ENCODE measurements around the gene RAD1.
A peak's percentile ranks its signal among the peaks of the same experiment; 100 is the strongest.
"Not testable (repeated sequence)": the region's sequence is repeated elsewhere in the genome, so short reads cannot be mapped to it uniquely, and the experiment has no call there.

The RAD1 gene

DNA sequence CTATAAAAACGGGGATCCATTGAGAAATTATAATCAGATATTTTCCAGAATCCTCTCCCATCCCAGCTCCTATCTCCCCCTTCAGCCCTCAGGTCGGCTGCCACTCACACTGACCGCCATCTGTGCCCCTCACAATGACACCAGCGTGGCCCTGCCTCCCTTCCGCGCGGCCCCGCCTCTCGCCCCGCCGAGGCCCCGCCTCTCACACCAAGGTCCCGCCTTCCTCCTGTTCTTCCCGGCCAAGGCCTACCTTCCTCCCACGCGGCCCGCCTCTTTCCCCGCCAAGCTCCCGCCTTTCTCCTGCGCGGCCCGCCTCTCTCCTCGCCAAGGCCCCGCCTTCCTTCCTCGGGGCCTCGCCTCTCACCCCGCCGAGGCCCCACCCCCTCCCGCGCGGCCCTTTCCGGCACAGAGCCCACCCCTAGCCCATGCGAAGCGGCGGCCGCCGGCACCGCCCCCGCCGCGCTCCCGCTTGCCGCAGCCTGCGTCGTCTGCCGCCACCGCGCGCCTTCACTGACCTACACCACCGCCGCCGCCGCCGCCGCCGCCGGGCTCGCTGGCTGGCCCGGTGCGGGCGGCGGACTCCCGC is 13.9 kb upstream of the RAD1 start, which contains the start of gene DNAJC21:
DNAJC21 (plus strand) TSS at position 426 of the 586 bp plus-strand sequence. CDS start 261 bp downstream, outside the sequence.
- Histone ChIP-seq H3K4me3 (ENCODE audit: low read length) (peak within 1 kb of the TSS; percentile 74), H3K36me3 (ENCODE audit: control insufficient read depth, low read depth, low read length) (peaks cover 25% of the 10 kb centered on the region), H3K9ac (ENCODE audit: low read length) (peak within 1 kb of the TSS; percentile 65), H3K4me1 (ENCODE audit: control insufficient read depth, low read depth, low read length) (peaks cover 13% of the 10 kb centered on the region), H3K27me3 (ENCODE audit: control insufficient read depth, insufficient read depth, low read length) (no peaks in the 10 kb centered on the region), H3K9me3 (ENCODE audit: control insufficient read depth, low read depth, low read length) (no peaks in the 10 kb centered on the region), H3K27ac (ENCODE audit: low read length) (peak within 1 kb of the TSS; percentile 66)

- Histone ChIP-seq H3K27ac (ENCODE audit: low read length) (no peak overlapping the region), H3K4me1 (ENCODE audit: control insufficient read depth, low read depth, low read length) (peaks cover 13% of the 10 kb centered on the region), H3K9me3 (ENCODE audit: control insufficient read depth, low read depth, low read length) (no peaks in the 10 kb centered on the region), H3K36me3 (ENCODE audit: control insufficient read depth, low read depth, low read length) (peaks cover 34% of the 10 kb centered on the region), H3K4me3 (ENCODE audit: low read length) (peak overlapping the region; percentile 65), H3K9ac (ENCODE audit: low read length) (no peak overlapping the region), H3K27me3 (ENCODE audit: control insufficient read depth, insufficient read depth, low read length) (no peaks in the 10 kb centered on the region)
Observed at GRCh38 chr5:34928267-34928666, 13.0 kb upstream of the RAD1 start.

DNA sequence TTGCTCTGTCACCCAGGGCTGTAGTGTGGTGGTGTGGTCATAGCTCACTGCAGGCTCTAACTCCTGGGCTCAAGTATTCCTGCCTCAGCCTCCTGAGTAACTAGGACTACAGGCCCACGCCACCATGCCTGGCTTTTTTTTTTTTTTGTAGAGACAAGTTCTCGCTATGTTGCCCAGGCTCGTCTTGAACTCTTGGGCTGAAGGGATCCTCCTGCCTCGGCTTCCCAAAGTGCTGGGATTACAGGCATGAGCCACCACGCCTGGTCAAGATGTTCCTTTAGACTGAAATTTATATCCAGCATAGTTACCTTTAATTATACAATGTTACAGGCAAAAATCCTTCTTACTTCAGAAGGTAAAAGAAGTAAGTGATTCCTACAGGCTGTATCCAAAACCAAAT is 12.5 kb upstream of the RAD1 start:
- H3K4me3 ChIP-seq (ENCODE audit: low read length): no peak overlapping the region
- peaks cover 39% of the 10 kb centered on the region for H3K36me3 ChIP-seq (ENCODE audit: control insufficient read depth, low read depth, low read length)
- no peaks in the 10 kb centered on the region for H3K9me3 ChIP-seq (ENCODE audit: control insufficient read depth, low read depth, low read length)
- H3K27me3 ChIP-seq (ENCODE audit: control insufficient read depth, insufficient read depth, low read length): no peaks in the 10 kb centered on the region
- H3K4me1 ChIP-seq (ENCODE audit: control insufficient read depth, low read depth, low read length): peaks cover 13% of the 10 kb centered on the region
- no peak overlapping the region for H3K9ac ChIP-seq (ENCODE audit: low read length)
- no peak overlapping the region for H3K27ac ChIP-seq (ENCODE audit: low read length)

- no peak overlapping the region for H3K27ac ChIP-seq (ENCODE audit: low read length)
- no peaks in the 10 kb centered on the region for H3K9me3 ChIP-seq (ENCODE audit: control insufficient read depth, low read depth, low read length)
- no peaks in the 10 kb centered on the region for H3K27me3 ChIP-seq (ENCODE audit: control insufficient read depth, insufficient read depth, low read length)
- peaks cover 52% of the 10 kb centered on the region for H3K36me3 ChIP-seq (ENCODE audit: control insufficient read depth, low read depth, low read length)
- peaks cover 12% of the 10 kb centered on the region for H3K4me1 ChIP-seq (ENCODE audit: control insufficient read depth, low read depth, low read length)
- no peak overlapping the region for H3K9ac ChIP-seq (ENCODE audit: low read length)
- H3K4me3 ChIP-seq (ENCODE audit: low read length): no peak overlapping the region
Observed at GRCh38 chr5:34926318-34926888, 11.1 kb upstream of the RAD1 start.

DNA sequence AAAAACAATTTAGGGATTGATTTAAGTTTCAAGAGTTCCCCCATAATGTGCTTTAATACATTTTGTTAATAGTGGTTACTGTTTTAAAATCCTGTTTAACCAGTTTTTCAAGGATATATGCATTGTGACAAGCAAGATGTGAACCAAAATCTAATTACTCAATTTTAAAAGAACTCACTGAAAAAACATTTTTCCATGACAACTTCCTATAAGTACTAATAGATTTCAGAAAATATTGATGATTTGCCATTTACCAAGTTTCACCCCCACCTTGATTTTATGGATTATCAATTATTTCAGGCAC is 9.1 kb upstream of the RAD1 start:
- Histone ChIP-seq H3K36me3 (ENCODE audit: control insufficient read depth, low read depth, low read length) (peaks cover 72% of the 10 kb centered on the region), H3K4me3 (ENCODE audit: low read length) (no peak overlapping the region), H3K27ac (ENCODE audit: low read length) (no peak overlapping the region), H3K27me3 (ENCODE audit: control insufficient read depth, insufficient read depth, low read length) (no peaks in the 10 kb centered on the region), H3K4me1 (ENCODE audit: control insufficient read depth, low read depth, low read length) (peaks cover 4% of the 10 kb centered on the region), H3K9ac (ENCODE audit: low read length) (no peak overlapping the region), H3K9me3 (ENCODE audit: control insufficient read depth, low read depth, low read length) (no peaks in the 10 kb centered on the region)

- peaks cover 76% of the 10 kb centered on the region for H3K36me3 ChIP-seq (ENCODE audit: control insufficient read depth, low read depth, low read length)
- no peaks in the 10 kb centered on the region for H3K27me3 ChIP-seq (ENCODE audit: control insufficient read depth, insufficient read depth, low read length)
- H3K4me3 ChIP-seq (ENCODE audit: low read length): no peak overlapping the region
- H3K9me3 ChIP-seq (ENCODE audit: control insufficient read depth, low read depth, low read length): no peaks in the 10 kb centered on the region
- H3K4me1 ChIP-seq (ENCODE audit: control insufficient read depth, low read depth, low read length): peaks cover 3% of the 10 kb centered on the region
- no peak overlapping the region for H3K27ac ChIP-seq (ENCODE audit: low read length)
- no peak overlapping the region for H3K9ac ChIP-seq (ENCODE audit: low read length)
Observed at GRCh38 chr5:34923694-34924461, 8.6 kb upstream of the RAD1 start.

DNA sequence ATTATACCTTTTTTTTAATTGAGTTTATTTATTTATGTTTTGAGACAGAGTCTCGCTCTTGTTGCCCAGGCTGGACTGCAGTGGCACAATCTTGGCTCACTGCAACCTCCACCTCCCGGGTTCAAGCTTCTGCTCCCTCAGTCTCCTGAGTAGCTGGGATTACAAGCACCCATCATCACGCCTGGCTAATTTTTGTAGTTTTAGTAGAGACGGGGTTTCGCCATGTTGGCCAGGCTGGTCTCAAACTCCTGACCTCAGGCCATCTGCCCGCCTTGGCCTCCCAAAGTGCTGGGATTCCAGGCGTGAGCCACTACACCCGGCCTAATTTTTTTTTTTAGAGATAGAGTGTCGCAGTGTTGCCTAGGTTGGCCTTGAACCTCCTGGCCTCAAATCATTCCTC is 8.0 kb upstream of the RAD1 start:
- H3K9me3 ChIP-seq (ENCODE audit: control insufficient read depth, low read depth, low read length); H3K9ac ChIP-seq (ENCODE audit: low read length); H3K4me1 ChIP-seq (ENCODE audit: control insufficient read depth, low read depth, low read length); H3K27ac ChIP-seq (ENCODE audit: low read length); H3K27me3 ChIP-seq (ENCODE audit: control insufficient read depth, insufficient read depth, low read length); H3K4me3 ChIP-seq (ENCODE audit: low read length): not testable (repeated sequence)
- peaks cover 81% of the 10 kb centered on the region for H3K36me3 ChIP-seq (ENCODE audit: control insufficient read depth, low read depth, low read length)

DNA sequence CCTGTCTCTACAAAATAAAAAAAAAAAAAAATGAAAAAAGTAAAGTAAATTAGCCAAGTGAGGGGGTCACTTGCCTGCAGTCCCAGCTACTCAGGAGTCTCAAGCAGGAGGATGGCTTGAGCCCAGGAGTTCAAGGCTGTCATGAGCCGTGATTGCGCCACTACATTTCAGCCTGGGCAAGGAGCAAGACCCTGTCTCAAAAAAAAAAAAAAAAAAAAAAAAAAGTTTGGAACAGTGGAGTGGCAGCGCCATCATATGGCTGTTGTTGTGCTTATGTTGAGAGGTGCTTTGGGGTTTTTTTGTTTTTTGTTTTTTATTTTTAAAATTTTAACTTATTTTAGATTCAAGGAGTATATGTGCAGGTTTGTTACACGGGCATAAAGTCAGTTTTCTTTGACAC is 3.8 kb upstream of the RAD1 start:
- H3K4me3 ChIP-seq (ENCODE audit: low read length): no peak overlapping the region
- H3K36me3 ChIP-seq (ENCODE audit: control insufficient read depth, low read depth, low read length): peaks cover 54% of the 10 kb centered on the region
- H3K27ac ChIP-seq (ENCODE audit: low read length): no peak overlapping the region
- H3K9me3 ChIP-seq (ENCODE audit: control insufficient read depth, low read depth, low read length): no peaks in the 10 kb centered on the region
- H3K4me1 ChIP-seq (ENCODE audit: control insufficient read depth, low read depth, low read length): peaks cover 6% of the 10 kb centered on the region
- no peak overlapping the region for H3K9ac ChIP-seq (ENCODE audit: low read length)
- H3K27me3 ChIP-seq (ENCODE audit: control insufficient read depth, insufficient read depth, low read length): no peaks in the 10 kb centered on the region

DNA sequence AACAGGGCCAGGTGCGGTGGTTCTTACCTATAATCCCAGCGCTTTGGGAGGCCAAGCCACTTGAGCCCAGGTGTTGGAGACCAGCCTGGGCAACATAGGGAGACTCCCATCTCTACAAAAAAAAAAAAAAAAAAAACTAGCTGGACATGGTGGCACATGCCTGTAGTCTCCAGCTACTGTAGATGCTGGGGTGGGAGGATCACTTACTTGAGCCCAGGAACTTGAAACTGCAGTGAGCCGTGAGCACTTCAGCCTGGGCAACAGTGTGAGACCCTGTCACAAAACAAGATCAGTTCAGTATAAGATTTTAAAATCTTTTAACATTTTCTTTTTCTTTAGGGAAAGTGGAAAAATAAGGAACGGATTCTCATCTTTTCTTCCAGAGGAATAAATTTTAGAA is 2.7 kb upstream of the RAD1 start:
- Histone ChIP-seq H3K36me3 (ENCODE audit: control insufficient read depth, low read depth, low read length) (peaks cover 44% of the 10 kb centered on the region), H3K9ac (ENCODE audit: low read length) (no peak overlapping the region), H3K4me1 (ENCODE audit: control insufficient read depth, low read depth, low read length) (peaks cover 8% of the 10 kb centered on the region), H3K27me3 (ENCODE audit: control insufficient read depth, insufficient read depth, low read length) (no peaks in the 10 kb centered on the region), H3K9me3 (ENCODE audit: control insufficient read depth, low read depth, low read length) (no peaks in the 10 kb centered on the region), H3K4me3 (ENCODE audit: low read length) (no peak overlapping the region), H3K27ac (ENCODE audit: low read length) (no peak overlapping the region)

GRCh38 chr5:34916518-34916917 is 1.2 kb upstream of the RAD1 start:
- H3K9ac ChIP-seq (ENCODE audit: low read length): peak overlapping the region; percentile 99
- H3K4me1 ChIP-seq (ENCODE audit: control insufficient read depth, low read depth, low read length): peaks cover 8% of the 10 kb centered on the region
- no peaks in the 10 kb centered on the region for H3K9me3 ChIP-seq (ENCODE audit: control insufficient read depth, low read depth, low read length)
- H3K27ac ChIP-seq (ENCODE audit: low read length): peak overlapping the region; percentile 5
- no peaks in the 10 kb centered on the region for H3K27me3 ChIP-seq (ENCODE audit: control insufficient read depth, insufficient read depth, low read length)
- H3K4me3 ChIP-seq (ENCODE audit: low read length): peak overlapping the region; percentile 87
- H3K36me3 ChIP-seq (ENCODE audit: control insufficient read depth, low read depth, low read length): peaks cover 37% of the 10 kb centered on the region

DNA sequence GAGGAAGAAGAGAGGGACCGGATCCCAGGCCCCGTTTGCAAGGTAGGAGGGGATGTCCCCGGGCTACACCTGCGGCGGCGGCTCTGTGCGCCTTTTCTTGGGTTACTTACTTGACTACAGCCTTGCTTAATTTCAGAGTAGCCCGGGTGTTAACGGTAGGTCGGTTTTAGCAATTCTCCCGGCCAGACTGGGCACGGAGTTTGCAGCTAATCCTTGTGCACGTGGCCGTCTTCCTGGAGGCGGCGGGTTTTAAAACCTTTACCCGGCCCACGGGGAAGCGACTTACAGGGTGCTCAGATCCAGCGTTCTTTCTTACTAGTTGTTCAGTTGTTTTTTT is 520 bp upstream of the RAD1 start:
- H3K4me3 ChIP-seq (ENCODE audit: low read length): peak overlapping the region; percentile 87
- H3K9me3 ChIP-seq (ENCODE audit: control insufficient read depth, low read depth, low read length): no peaks in the 10 kb centered on the region
- H3K36me3 ChIP-seq (ENCODE audit: control insufficient read depth, low read depth, low read length): peaks cover 37% of the 10 kb centered on the region
- H3K4me1 ChIP-seq (ENCODE audit: control insufficient read depth, low read depth, low read length): peaks cover 8% of the 10 kb centered on the region
- H3K27ac ChIP-seq (ENCODE audit: low read length): peak overlapping the region; percentile 96
- no peaks in the 10 kb centered on the region for H3K27me3 ChIP-seq (ENCODE audit: control insufficient read depth, insufficient read depth, low read length)
- peak overlapping the region; percentile 99 for H3K9ac ChIP-seq (ENCODE audit: low read length)

DNA sequence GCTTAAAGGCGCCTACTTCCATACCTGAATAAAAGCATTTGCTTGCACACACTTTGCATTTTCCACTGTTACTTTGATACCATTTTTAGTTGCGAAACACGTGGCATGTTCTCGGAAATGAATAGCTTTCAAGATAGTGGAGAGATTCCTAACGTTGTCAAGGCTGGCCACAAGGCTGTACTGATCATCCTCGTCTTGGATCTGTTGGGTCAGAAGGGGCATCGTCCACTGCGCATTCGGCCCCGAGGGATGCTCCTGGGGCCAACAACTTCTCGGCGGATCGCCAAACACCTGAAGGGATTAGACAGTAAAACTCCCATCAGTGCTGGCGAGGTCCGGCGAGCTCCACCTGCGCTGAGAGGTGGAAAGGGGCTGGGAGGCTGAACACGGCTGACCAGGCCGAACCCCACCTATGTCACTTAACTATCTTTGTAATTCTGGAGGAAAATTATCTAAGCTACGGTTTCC is 599 bp downstream of the RAD1 start:
- no peaks in the 10 kb centered on the region for H3K9me3 ChIP-seq (ENCODE audit: control insufficient read depth, low read depth, low read length)
- peaks cover 8% of the 10 kb centered on the region for H3K4me1 ChIP-seq (ENCODE audit: control insufficient read depth, low read depth, low read length)
- peak overlapping the region; percentile 99 for H3K9ac ChIP-seq (ENCODE audit: low read length)
- H3K27me3 ChIP-seq (ENCODE audit: control insufficient read depth, insufficient read depth, low read length): no peaks in the 10 kb centered on the region
- peak overlapping the region; percentile 87 for H3K4me3 ChIP-seq (ENCODE audit: low read length)
- H3K27ac ChIP-seq (ENCODE audit: low read length): peak overlapping the region; percentile 75
- peaks cover 34% of the 10 kb centered on the region for H3K36me3 ChIP-seq (ENCODE audit: control insufficient read depth, low read depth, low read length)

Data from iPS-18a (cell line).